Astrocyte (in vitro differentiated cells and primary cell): ENCODE results near the gene RGL1. TPM values are rescaled to one million over a fixed set of nuclear protein-coding genes. Genes with fewer than 3 reads are reported as not detected.

ENCODE experiments used
- DNase-seq: peaks from one replicate; pipeline ENCODE4 v3.0.0-alpha.2; 2010; ENCODE audit warnings: low read depth
- FAIRE-seq: peaks from 2 replicates; lab custom pipeline; 2011; peaks lifted over from hg19 to GRCh38; lab: Jason Lieb, UNC
- H2AFZ ChIP-seq: 2 replicates; pipeline ENCODE4 v1.6.0; 2012; ENCODE audit warnings: low read depth, low read length, inconsistent platforms
- H3K27ac ChIP-seq: 2 replicates; pipeline ENCODE4 v1.5.1; 2011; ENCODE audit warnings: low read depth, low read length, inconsistent platforms
- H3K27me3 ChIP-seq: 2 replicates; pipeline ENCODE4 v1.6.0; 2011; ENCODE audit warnings: low read length, inconsistent platforms; ENCODE audit not compliant: insufficient read depth
- H3K36me3 ChIP-seq: 2 replicates; pipeline ENCODE4 v1.5.1; 2011; ENCODE audit warnings: low read length, inconsistent platforms; ENCODE audit not compliant: insufficient read depth
- H3K4me1 ChIP-seq: 2 replicates; pipeline ENCODE4 v1.5.1; 2011; ENCODE audit warnings: low read length, inconsistent platforms; ENCODE audit not compliant: insufficient read depth
- H3K4me2 ChIP-seq: 2 replicates; pipeline ENCODE4 v1.6.0; 2012; ENCODE audit warnings: low read length, inconsistent platforms
- H3K4me3 ChIP-seq: 2 replicates; pipeline ENCODE4 v1.5.1; 2011; ENCODE audit warnings: low read depth, mild to moderate bottlenecking, low read length, inconsistent platforms; ENCODE audit not compliant: insufficient read depth
- H3K79me2 ChIP-seq: 2 replicates; pipeline ENCODE4 v1.6.0; 2012; ENCODE audit warnings: mild to moderate bottlenecking, low read length, inconsistent platforms; ENCODE audit not compliant: insufficient read depth
- H3K9ac ChIP-seq: 2 replicates; pipeline ENCODE4 v1.6.0; 2012; ENCODE audit warnings: mild to moderate bottlenecking, low read length, inconsistent platforms
- H3K9me3 ChIP-seq: 2 replicates; pipeline ENCODE4 v1.5.1; 2012; ENCODE audit warnings: low read depth, mild to moderate bottlenecking, low read length, inconsistent platforms; ENCODE audit not compliant: insufficient read depth
- H4K20me1 ChIP-seq: 2 replicates; pipeline ENCODE4 v1.6.0; 2012; ENCODE audit warnings: low read length, inconsistent platforms; ENCODE audit not compliant: insufficient read depth
- H3K27ac Mint-ChIP-seq: one replicate; pipeline ENCODE4 v1.8.0; 2021; ENCODE audit warnings: mild to moderate bottlenecking, mixed read lengths; ENCODE audit not compliant: unreplicated experiment
- H3K27me3 Mint-ChIP-seq: one replicate; pipeline ENCODE4 v1.8.0; 2021; ENCODE audit warnings: low read depth, mixed read lengths; ENCODE audit not compliant: unreplicated experiment
- H3K36me3 Mint-ChIP-seq: one replicate; pipeline ENCODE4 v1.8.0; 2021; ENCODE audit warnings: low read depth, mixed read lengths; ENCODE audit not compliant: unreplicated experiment
- H3K4me1 Mint-ChIP-seq: one replicate; pipeline ENCODE4 v1.8.0; 2021; ENCODE audit warnings: low read depth, mixed read lengths; ENCODE audit not compliant: unreplicated experiment
- H3K4me3 Mint-ChIP-seq: one replicate; pipeline ENCODE4 v1.8.0; 2021; ENCODE audit warnings: mild to moderate bottlenecking, moderate library complexity, mixed read lengths; ENCODE audit not compliant: unreplicated experiment
- H3K9me3 Mint-ChIP-seq: one replicate; pipeline ENCODE4 v1.8.0; 2021; ENCODE audit warnings: mild to moderate bottlenecking, mixed read lengths; ENCODE audit not compliant: unreplicated experiment
- EZH2 ChIP-seq: IDR thresholded peaks from 2 replicates; pipeline ENCODE4 v1.6.1; 2012; ENCODE audit warnings: mild to moderate bottlenecking, low read length, inconsistent platforms; ENCODE audit not compliant: insufficient read depth
- total RNA-seq: library from RNA; stranded (reverse); gene quantifications from 2 replicates; pipeline ENCODE4 v1.2.1, GENCODE V29; 2021
- TF ChIP-seq, protein P1 (sequence below): IDR thresholded peaks from 2 replicates; pipeline ENCODE4 v1.5.1; 2011; ENCODE audit warnings: low read depth, mild to moderate bottlenecking, inconsistent platforms, low read length, moderate library complexity; ENCODE audit not compliant: insufficient read depth

The RGL1 gene
- total RNA-seq, 1 donor from 2014 or later = 10.1 TPM

GRCh38 chr1:183876309-183876708 lies 71.4 kb downstream of the RGL1 start:
- no peaks in the 10 kb centered on the region for H3K9me3 ChIP-seq
- no peaks in the 10 kb centered on the region for H3K27me3 ChIP-seq
- Mint-ChIP-seq H3K27me3 (peaks cover 2% of the 10 kb centered on the region), H3K4me1 (peaks cover 19% of the 10 kb centered on the region), H3K36me3 (peaks cover 2% of the 10 kb centered on the region), H3K27ac (no peak overlapping the region), H3K9me3 (no peaks in the 10 kb centered on the region), H3K4me3 (no peak overlapping the region)
- DNase-seq (no peak), FAIRE-seq (no peak)
- no peaks in the 10 kb centered on the region for H3K36me3 ChIP-seq
- H3K79me2 ChIP-seq = no peaks in the 10 kb centered on the region
- no peak overlapping the region for H3K9ac ChIP-seq
- H4K20me1 ChIP-seq = no peaks in the 10 kb centered on the region
- H3K4me2 ChIP-seq = no peak overlapping the region
- peaks cover 8% of the 10 kb centered on the region for H3K4me1 ChIP-seq
- no peak overlapping the region for H3K4me3 ChIP-seq
- no peak overlapping the region for H3K27ac ChIP-seq
- no peak for TF ChIP-seq EZH2
- TF ChIP-seq, protein P1, sequence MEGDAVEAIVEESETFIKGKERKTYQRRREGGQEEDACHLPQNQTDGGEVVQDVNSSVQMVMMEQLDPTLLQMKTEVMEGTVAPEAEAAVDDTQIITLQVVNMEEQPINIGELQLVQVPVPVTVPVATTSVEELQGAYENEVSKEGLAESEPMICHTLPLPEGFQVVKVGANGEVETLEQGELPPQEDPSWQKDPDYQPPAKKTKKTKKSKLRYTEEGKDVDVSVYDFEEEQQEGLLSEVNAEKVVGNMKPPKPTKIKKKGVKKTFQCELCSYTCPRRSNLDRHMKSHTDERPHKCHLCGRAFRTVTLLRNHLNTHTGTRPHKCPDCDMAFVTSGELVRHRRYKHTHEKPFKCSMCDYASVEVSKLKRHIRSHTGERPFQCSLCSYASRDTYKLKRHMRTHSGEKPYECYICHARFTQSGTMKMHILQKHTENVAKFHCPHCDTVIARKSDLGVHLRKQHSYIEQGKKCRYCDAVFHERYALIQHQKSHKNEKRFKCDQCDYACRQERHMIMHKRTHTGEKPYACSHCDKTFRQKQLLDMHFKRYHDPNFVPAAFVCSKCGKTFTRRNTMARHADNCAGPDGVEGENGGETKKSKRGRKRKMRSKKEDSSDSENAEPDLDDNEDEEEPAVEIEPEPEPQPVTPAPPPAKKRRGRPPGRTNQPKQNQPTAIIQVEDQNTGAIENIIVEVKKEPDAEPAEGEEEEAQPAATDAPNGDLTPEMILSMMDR = no peak
- H2AFZ ChIP-seq = no peak overlapping the region

DNA sequence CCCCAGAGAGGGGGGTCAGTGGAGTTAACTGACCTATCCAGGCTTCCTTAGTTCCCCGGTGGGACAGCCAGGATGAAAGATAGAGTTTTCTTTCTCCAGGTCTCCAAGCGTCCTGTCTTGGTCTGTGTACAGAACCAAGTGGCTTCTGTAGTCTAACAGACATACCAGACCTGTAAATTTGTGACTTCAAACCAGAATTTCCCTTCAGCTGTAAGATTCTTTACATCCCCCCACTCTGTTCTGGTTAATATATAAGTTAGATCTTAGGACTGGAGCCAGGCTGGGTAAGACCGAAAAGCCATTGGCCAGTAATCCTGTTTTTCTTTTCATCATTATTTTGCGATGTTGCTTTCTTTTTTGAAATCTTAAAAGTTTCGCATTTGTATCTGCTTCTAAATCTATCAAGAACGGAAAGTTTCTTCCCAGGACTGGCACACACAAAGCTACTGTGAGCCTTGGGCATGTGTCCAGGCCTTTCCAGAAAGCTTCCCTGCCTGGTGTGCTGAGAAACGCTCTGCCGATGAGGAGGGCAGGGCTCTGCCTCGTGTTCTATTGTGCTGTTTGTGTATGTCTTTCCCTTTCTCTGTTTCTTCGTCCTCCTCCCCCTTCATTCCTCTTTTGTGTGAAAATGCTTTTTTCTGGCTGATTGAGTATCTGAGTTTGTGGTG lies 72.3 kb downstream of the RGL1 start:
- Mint-ChIP-seq H3K4me1 (peaks cover 25% of the 10 kb centered on the region), H3K9me3 (no peaks in the 10 kb centered on the region), H3K27me3 (peaks cover 2% of the 10 kb centered on the region), H3K27ac (no peak overlapping the region), H3K36me3 (peaks cover 2% of the 10 kb centered on the region), H3K4me3 (no peak overlapping the region)
- Histone ChIP-seq H3K4me1 (peaks cover 10% of the 10 kb centered on the region), H3K9ac (peak overlapping the region; percentile 34), H3K9me3 (no peaks in the 10 kb centered on the region), H3K4me3 (peak overlapping the region; percentile 39), H2AFZ (peak overlapping the region; percentile 45), H3K27me3 (no peaks in the 10 kb centered on the region), H3K4me2 (peak overlapping the region; percentile 80), H3K36me3 (no peaks in the 10 kb centered on the region), H4K20me1 (no peaks in the 10 kb centered on the region), H3K79me2 (no peaks in the 10 kb centered on the region), H3K27ac (no peak overlapping the region)
- FAIRE-seq (no peak), DNase-seq (peak; percentile 52)
- TF ChIP-seq, protein P1 = no peak

GRCh38 chr1:183879494-183879893 lies 74.6 kb downstream of the RGL1 start:
- no peaks in the 10 kb centered on the region for H3K9me3 ChIP-seq
- H3K9ac ChIP-seq = no peak overlapping the region
- no peak for FAIRE-seq
- H3K27me3 Mint-ChIP-seq = peaks cover 2% of the 10 kb centered on the region
- H3K36me3 ChIP-seq = no peaks in the 10 kb centered on the region
- H3K36me3 Mint-ChIP-seq = peaks cover 8% of the 10 kb centered on the region
- no peaks in the 10 kb centered on the region for H4K20me1 ChIP-seq
- no peak overlapping the region for H3K27ac ChIP-seq
- peaks cover 23% of the 10 kb centered on the region for H3K4me1 Mint-ChIP-seq
- H3K79me2 ChIP-seq = no peaks in the 10 kb centered on the region
- H3K4me1 ChIP-seq = peaks cover 11% of the 10 kb centered on the region
- DNase-seq = no peak
- no peak overlapping the region for H3K4me2 ChIP-seq
- H3K9me3 Mint-ChIP-seq = no peaks in the 10 kb centered on the region
- H3K4me3 ChIP-seq = no peak overlapping the region
- H3K27me3 ChIP-seq = no peaks in the 10 kb centered on the region
- H2AFZ ChIP-seq = no peak overlapping the region
- no peak for TF ChIP-seq EZH2
- TF ChIP-seq, protein P1 = no peak
- H3K27ac Mint-ChIP-seq = no peak overlapping the region
- H3K4me3 Mint-ChIP-seq = no peak overlapping the region
